HCT116 (cell line): Measurements from ENCODE around the gene CALR. TPM values are rescaled to one million over a fixed set of nuclear protein-coding genes. Genes with fewer than 3 reads are reported as not detected.

Source experiments
- ATAC-seq: fragments of 200-7000 bp; cut with Tn5 transposase; 2 replicates; pipeline ENCODE4 v1.9.1; 2020; ENCODE audit warnings: mild to moderate bottlenecking, moderate library complexity
- BruUV-seq: library from RNA; stranded (reverse); fragments of 400-500 nt; replicated peaks from 2 replicates; lab custom pipeline; 2021; lab: Mats Ljungman, UMichigan
- CTCF ChIA-PET: fragments of 300-600 bp; sonication (Branson Sonifier 250); formaldehyde crosslinking; loops from one replicate; lab custom pipeline; 2021; ENCODE audit warnings: antibody characterized with exemption; lab: Charles Lee
- POLR2A ChIA-PET: fragments of 300-600, 350-600 bp; sonication (Branson Sonifier 250); formaldehyde crosslinking; loops from one replicate; lab custom pipeline; 2021; ENCODE audit warnings: antibody characterized with exemption; lab: Charles Lee
- RAD21 ChIA-PET, 2 experiments: fragments of 300-600 bp; sonication (Branson Sonifier 250); formaldehyde crosslinking; loops; one replicate each; lab custom pipeline; 2023; ENCODE audit warnings: low total read pairs in 2 of 2; ENCODE audit not compliant: uncharacterized antibody in 2 of 2, unreplicated experiment in 2 of 2, low non-redundant PET in 1 of 2; lab: Charles Lee
- DNase-seq: peaks from one replicate; pipeline ENCODE4 v3.0.0-alpha.2; 2010; ENCODE audit warnings: low read depth, low spot score
- H2AFZ ChIP-seq: fragments of 200-600 bp; shearing (Covaris generic), sonication (generic); 2 replicates; pipeline ENCODE4 v1.6.1; 2017; ENCODE audit warnings: low read depth, mixed run types, mixed read lengths, antibody characterized with exemption, low read length; ENCODE audit not compliant: poor library complexity, severe bottlenecking
- H3K27ac ChIP-seq: 2 replicates; pipeline ENCODE4 v1.5.1; 2012; ENCODE audit warnings: low read depth, low read length
- H3K27me3 ChIP-seq: fragments of 200-600 bp; sonication (generic); 2 replicates; pipeline ENCODE4 v1.6.1; 2016; ENCODE audit warnings: mixed run types, low read length, mixed read lengths; ENCODE audit not compliant: insufficient read depth
- H3K36me3 ChIP-seq, 2 experiments: fragments of 200-500 bp in 1 of 2; fragments of 200-600 bp in 1 of 2; sonication (Bioruptor generic) in 1 of 2; sonication (generic) in 1 of 2; 2 replicates each; pipeline versions ENCODE4 v1.5.1 to v1.6.1; 2014 to 2016; ENCODE audit warnings: low read length in 2 of 2, inconsistent platforms in 1 of 2, mixed read lengths in 1 of 2, mixed run types in 1 of 2; ENCODE audit not compliant: insufficient read depth in 2 of 2, control insufficient read depth in 1 of 2
- H3K4me1 ChIP-seq, 2 experiments: fragments of 200-600 bp in 1 of 2; sonication (generic) in 1 of 2; 2 replicates each; pipeline versions ENCODE4 v1.5.1 to v1.6.1; 2012 to 2017; ENCODE audit warnings: low read length in 2 of 2, inconsistent platforms in 1 of 2, mild to moderate bottlenecking in 1 of 2, mixed read lengths in 1 of 2, mixed run types in 1 of 2, moderate library complexity in 1 of 2; ENCODE audit not compliant: insufficient read depth in 2 of 2, control insufficient read depth in 1 of 2
- H3K4me2 ChIP-seq: fragments of 200-600 bp; sonication (generic); 2 replicates; pipeline ENCODE4 v1.6.1; 2017; ENCODE audit warnings: mixed run types, low read length, mixed read lengths
- H3K4me3 ChIP-seq, 2 experiments: fragments of 200-600 bp in 1 of 2; sonication (generic) in 1 of 2; replicated peaks in 1 of 2; 2 replicates each; pipeline ENCODE4 v1.5.1; 2011 to 2016; ENCODE audit warnings: low read length in 2 of 2, control low read depth in 1 of 2, low read depth in 1 of 2, mild to moderate bottlenecking in 1 of 2, mixed read lengths in 1 of 2, mixed run types in 1 of 2
- H3K79me2 ChIP-seq: fragments of 200-600 bp; sonication (generic); 2 replicates; pipeline ENCODE4 v1.6.1; 2017; ENCODE audit warnings: mild to moderate bottlenecking, mixed run types, low read length, moderate library complexity, mixed read lengths; ENCODE audit not compliant: insufficient read depth
- H3K9ac ChIP-seq: fragments of 200-600 bp; sonication (generic); 2 replicates; pipeline ENCODE4 v1.6.1; 2016; ENCODE audit warnings: low read length, mixed read lengths
- H3K9me2 ChIP-seq: fragments of 200-600 bp; sonication (generic), shearing (Covaris generic); 2 replicates; pipeline ENCODE4 v1.6.1; 2017; ENCODE audit warnings: mixed run types, mild to moderate bottlenecking, moderate library complexity; ENCODE audit not compliant: insufficient read depth
- H3K9me3 ChIP-seq, 2 experiments: fragments of 200-500 bp in 1 of 2; fragments of 200-600 bp in 1 of 2; sonication (Bioruptor generic) in 1 of 2; sonication (generic) in 1 of 2; 2 replicates each; pipeline ENCODE4 v1.6.1; 2014 to 2017; ENCODE audit warnings: low read length in 2 of 2, mixed read lengths in 2 of 2, inconsistent platforms in 1 of 2, low read depth in 1 of 2, mild to moderate bottlenecking in 1 of 2, mixed run types in 1 of 2, moderate library complexity in 1 of 2; ENCODE audit not compliant: control insufficient read depth in 1 of 2, insufficient read depth in 1 of 2
- H4K20me1 ChIP-seq: fragments of 200-600 bp; sonication (generic), shearing (Covaris generic); 2 replicates; pipeline ENCODE4 v1.6.1; 2017; ENCODE audit warnings: mixed run types, mild to moderate bottlenecking, moderate library complexity; ENCODE audit not compliant: insufficient read depth
- CEBPB ChIP-seq: IDR thresholded peaks from 2 replicates; pipeline ENCODE4 v1.6.1; 2012; ENCODE audit warnings: low read depth
- EGR1 ChIP-seq: IDR thresholded peaks from 2 replicates; pipeline ENCODE4 v1.6.1; 2012; ENCODE audit warnings: low read depth
- ELF1 ChIP-seq: IDR thresholded peaks from 2 replicates; pipeline ENCODE4 v1.6.1; 2012; ENCODE audit warnings: low read depth, borderline replicate concordance
- EZH2phosphoT487 ChIP-seq: fragments of 200-600 bp; IDR thresholded peaks from 2 replicates; pipeline ENCODE4 v1.6.1; 2018; ENCODE audit warnings: antibody characterized with exemption, borderline replicate concordance
- RAD21 ChIP-seq: IDR thresholded peaks from 2 replicates; pipeline ENCODE4 v1.6.1; 2012; ENCODE audit warnings: low read depth, mild to moderate bottlenecking
- SIN3A ChIP-seq: IDR thresholded peaks from 2 replicates; pipeline ENCODE4 v1.6.1; 2012; ENCODE audit warnings: low read depth
- SP1 ChIP-seq: IDR thresholded peaks from 2 replicates; pipeline ENCODE4 v1.6.1; 2012; ENCODE audit warnings: low read depth
- ZFX ChIP-seq: fragments of 450-650 bp; IDR thresholded peaks from 2 replicates; pipeline ENCODE4 v1.6.1; 2017
- ZNF274 ChIP-seq: fragments of 200-500 bp; sonication (Bioruptor generic); IDR thresholded peaks from 2 replicates; pipeline ENCODE4 v1.6.1; 2014; ENCODE audit warnings: mild to moderate bottlenecking, low read depth, low read length, inconsistent platforms
- intact Hi-C: fragments of 100-400 bp; cut with micrococcal nuclease; formaldehyde crosslinking; loops from 2 replicates; pipeline ENCODE4 v1.10.0; 2022
- total RNA-seq: library from RNA; stranded (reverse); gene quantifications from one replicate; pipeline ENCODE4 v1.2.1, GENCODE V29; 2021; ENCODE audit not compliant: unreplicated experiment
- TF ChIP-seq, protein P1 (sequence below): IDR thresholded peaks from 2 replicates; pipeline ENCODE4 v1.6.1; 2012
- TF ChIP-seq, protein P2 (sequence below): IDR thresholded peaks from 2 replicates; pipeline ENCODE4 v1.6.1; 2012
- TF ChIP-seq, protein P3 (sequence below): IDR thresholded peaks from 2 replicates; pipeline ENCODE4 v1.6.1; 2011; ENCODE audit warnings: mild to moderate bottlenecking, low read length, moderate library complexity; ENCODE audit not compliant: insufficient replicate concordance; ENCODE audit errors: extremely low read depth
- TF ChIP-seq, protein P4 (sequence below): IDR thresholded peaks from 2 replicates; pipeline ENCODE4 v1.6.1; 2012; ENCODE audit warnings: low read depth

CALR gene
- total RNA-seq, 1 experiment from 2014 or later, result 739 TPM

DNA sequence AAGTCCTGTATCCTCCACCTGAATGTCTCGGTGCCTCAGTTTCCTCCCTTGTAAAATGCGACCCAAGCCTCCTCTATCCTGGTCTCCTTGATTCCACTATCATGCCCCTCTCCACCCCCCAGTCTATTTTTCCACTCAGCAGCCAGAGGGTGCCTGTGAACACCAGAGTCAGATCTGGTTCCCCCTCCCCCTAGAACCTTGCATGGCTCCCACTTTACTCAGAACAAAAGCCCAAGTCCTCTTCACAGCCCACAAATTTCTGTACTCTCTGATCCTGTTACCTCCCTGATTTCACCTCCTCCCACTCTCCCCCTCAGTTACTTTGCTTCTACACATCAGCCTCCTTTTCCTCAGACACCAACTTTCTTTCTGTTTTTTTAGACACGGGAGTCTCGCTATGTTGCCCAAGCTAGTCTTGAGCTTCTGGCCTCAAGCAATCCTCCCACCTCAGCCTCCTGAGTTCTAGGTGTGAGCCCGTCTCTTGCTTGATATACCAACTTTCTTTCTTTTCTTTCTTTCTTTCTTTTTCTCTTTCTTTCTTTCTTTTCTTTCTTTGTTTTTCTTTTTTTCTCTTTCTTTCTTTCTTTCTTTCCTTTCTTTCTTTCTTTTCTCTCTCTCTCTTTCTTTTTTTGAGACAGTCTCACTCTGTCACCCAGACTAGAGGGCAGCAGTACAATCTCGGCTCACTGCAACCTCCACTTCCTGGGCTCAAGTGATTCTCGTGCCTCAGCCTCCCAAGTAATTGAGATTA is 31.8 kb downstream of the CALR start:
- no peak for ATAC-seq
- ChIA-PET RAD21 (no interaction called here), POLR2A (no interaction called here), CTCF (interaction anchor here (1.2 kb wide), 2 partner anchors 10 to 123 kb away, joined by 3 read pairs; no protein-coding TSS in a partner anchor)
- H2AFZ ChIP-seq, result no peak overlapping the region
- H3K79me2 ChIP-seq, result no peaks in the 10 kb centered on the region
- no TSS peak for BruUV-seq
- no peak overlapping the region for H3K4me2 ChIP-seq
- H3K4me1 ChIP-seq, result peaks cover 3 to 20% of the 10 kb centered on the region in 2 experiments; a peak in 3 of 4 replicates
- TF ChIP-seq SIN3A, result no peak
- TF ChIP-seq EZH2phosphoT487, result no peak
- no peak for TF ChIP-seq CEBPB
- no peak for TF ChIP-seq SP1
- TF ChIP-seq ZFX, result no peak
- TF ChIP-seq, protein P1, sequence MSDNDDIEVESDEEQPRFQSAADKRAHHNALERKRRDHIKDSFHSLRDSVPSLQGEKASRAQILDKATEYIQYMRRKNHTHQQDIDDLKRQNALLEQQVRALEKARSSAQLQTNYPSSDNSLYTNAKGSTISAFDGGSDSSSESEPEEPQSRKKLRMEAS, result no peak
- TF ChIP-seq, protein P2, sequence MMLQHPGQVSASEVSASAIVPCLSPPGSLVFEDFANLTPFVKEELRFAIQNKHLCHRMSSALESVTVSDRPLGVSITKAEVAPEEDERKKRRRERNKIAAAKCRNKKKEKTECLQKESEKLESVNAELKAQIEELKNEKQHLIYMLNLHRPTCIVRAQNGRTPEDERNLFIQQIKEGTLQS, result no peak
- H3K4me3 ChIP-seq, result no peak overlapping the region
- no peaks in the 10 kb centered on the region for H3K27me3 ChIP-seq
- H3K9me2 ChIP-seq, result no peaks in the 10 kb centered on the region
- H3K36me3 ChIP-seq, result no peaks in the 10 kb centered on the region
- H4K20me1 ChIP-seq, result no peaks in the 10 kb centered on the region
- no peak overlapping the region for H3K9ac ChIP-seq
- DNase-seq, result no peak
- intact Hi-C loops, result loop anchor here (10.0 kb wide), 1 partner anchor 625 kb away; no protein-coding TSS in a partner anchor
- no peaks in the 10 kb centered on the region for H3K9me3 ChIP-seq
- H3K27ac ChIP-seq, result no peak overlapping the region

DNA sequence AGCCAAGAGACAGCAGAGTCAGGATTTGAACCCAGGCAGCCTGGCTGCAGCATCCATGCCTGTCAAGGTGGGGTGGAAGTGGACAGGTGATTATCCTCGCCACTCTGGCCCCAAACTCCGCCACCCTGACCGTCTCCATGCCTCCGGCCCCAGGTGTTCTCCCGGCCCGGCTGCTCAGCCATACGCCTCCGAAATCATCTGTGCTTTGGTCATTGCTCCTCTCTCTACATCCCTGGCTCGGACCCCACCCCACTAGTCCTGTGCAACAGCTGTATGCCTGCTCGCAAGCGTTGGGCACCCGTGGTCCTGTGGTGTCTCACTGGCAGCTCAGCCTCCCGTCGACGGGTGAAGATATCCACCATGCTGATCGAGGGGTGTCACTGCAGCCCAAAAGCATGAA is 34.8 kb downstream of the CALR start:
- Histone ChIP-seq H3K4me3 (no peak overlapping the region), H3K9me2 (no peaks in the 10 kb centered on the region), H3K79me2 (no peaks in the 10 kb centered on the region), H3K27ac (no peak overlapping the region), H3K9ac (no peak overlapping the region), H3K36me3 (no peaks in the 10 kb centered on the region), H4K20me1 (no peaks in the 10 kb centered on the region), H3K4me1 (peaks cover 0 to 17% of the 10 kb centered on the region in 2 experiments; a peak in 2 of 4 replicates), H3K9me3 (no peaks in the 10 kb centered on the region), H2AFZ (no peak overlapping the region), H3K4me2 (no peak overlapping the region), H3K27me3 (no peaks in the 10 kb centered on the region)
- DNase-seq, result no peak
- ChIA-PET RAD21 (no interaction called here), CTCF (interaction anchor here (1.2 kb wide), 1 partner anchor 121 kb away, joined by 3 read pairs; no protein-coding TSS in a partner anchor), POLR2A (no interaction called here)
- no TSS peak for BruUV-seq
- intact Hi-C loops, result loop anchor here (10.0 kb wide), 1 partner anchor 622 kb away; no protein-coding TSS in a partner anchor
- no peak for ATAC-seq
- TF ChIP-seq EGR1 (no peak), SIN3A (no peak), ELF1 (no peak), RAD21 (no peak), EZH2phosphoT487 (no peak), ZNF274 (no peak)
- TF ChIP-seq, protein P3, sequence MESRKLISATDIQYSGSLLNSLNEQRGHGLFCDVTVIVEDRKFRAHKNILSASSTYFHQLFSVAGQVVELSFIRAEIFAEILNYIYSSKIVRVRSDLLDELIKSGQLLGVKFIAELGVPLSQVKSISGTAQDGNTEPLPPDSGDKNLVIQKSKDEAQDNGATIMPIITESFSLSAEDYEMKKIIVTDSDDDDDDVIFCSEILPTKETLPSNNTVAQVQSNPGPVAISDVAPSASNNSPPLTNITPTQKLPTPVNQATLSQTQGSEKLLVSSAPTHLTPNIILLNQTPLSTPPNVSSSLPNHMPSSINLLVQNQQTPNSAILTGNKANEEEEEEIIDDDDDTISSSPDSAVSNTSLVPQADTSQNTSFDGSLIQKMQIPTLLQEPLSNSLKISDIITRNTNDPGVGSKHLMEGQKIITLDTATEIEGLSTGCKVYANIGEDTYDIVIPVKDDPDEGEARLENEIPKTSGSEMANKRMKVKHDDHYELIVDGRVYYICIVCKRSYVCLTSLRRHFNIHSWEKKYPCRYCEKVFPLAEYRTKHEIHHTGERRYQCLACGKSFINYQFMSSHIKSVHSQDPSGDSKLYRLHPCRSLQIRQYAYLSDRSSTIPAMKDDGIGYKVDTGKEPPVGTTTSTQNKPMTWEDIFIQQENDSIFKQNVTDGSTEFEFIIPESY, result no peak
- TF ChIP-seq, protein P4, sequence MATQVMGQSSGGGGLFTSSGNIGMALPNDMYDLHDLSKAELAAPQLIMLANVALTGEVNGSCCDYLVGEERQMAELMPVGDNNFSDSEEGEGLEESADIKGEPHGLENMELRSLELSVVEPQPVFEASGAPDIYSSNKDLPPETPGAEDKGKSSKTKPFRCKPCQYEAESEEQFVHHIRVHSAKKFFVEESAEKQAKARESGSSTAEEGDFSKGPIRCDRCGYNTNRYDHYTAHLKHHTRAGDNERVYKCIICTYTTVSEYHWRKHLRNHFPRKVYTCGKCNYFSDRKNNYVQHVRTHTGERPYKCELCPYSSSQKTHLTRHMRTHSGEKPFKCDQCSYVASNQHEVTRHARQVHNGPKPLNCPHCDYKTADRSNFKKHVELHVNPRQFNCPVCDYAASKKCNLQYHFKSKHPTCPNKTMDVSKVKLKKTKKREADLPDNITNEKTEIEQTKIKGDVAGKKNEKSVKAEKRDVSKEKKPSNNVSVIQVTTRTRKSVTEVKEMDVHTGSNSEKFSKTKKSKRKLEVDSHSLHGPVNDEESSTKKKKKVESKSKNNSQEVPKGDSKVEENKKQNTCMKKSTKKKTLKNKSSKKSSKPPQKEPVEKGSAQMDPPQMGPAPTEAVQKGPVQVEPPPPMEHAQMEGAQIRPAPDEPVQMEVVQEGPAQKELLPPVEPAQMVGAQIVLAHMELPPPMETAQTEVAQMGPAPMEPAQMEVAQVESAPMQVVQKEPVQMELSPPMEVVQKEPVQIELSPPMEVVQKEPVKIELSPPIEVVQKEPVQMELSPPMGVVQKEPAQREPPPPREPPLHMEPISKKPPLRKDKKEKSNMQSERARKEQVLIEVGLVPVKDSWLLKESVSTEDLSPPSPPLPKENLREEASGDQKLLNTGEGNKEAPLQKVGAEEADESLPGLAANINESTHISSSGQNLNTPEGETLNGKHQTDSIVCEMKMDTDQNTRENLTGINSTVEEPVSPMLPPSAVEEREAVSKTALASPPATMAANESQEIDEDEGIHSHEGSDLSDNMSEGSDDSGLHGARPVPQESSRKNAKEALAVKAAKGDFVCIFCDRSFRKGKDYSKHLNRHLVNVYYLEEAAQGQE, result no peak
- TF ChIP-seq, protein P2, result no peak
